ENCODE measurements around the gene SPP1. TPM values are rescaled to one million over a fixed set of nuclear protein-coding genes. Genes with fewer than 3 reads are reported as not detected.

Gene SPP1
- polyA plus RNA-seq, 1 of the 3 experiments (the other 2 are of a cell fraction): 0.82 TPM

DNA sequence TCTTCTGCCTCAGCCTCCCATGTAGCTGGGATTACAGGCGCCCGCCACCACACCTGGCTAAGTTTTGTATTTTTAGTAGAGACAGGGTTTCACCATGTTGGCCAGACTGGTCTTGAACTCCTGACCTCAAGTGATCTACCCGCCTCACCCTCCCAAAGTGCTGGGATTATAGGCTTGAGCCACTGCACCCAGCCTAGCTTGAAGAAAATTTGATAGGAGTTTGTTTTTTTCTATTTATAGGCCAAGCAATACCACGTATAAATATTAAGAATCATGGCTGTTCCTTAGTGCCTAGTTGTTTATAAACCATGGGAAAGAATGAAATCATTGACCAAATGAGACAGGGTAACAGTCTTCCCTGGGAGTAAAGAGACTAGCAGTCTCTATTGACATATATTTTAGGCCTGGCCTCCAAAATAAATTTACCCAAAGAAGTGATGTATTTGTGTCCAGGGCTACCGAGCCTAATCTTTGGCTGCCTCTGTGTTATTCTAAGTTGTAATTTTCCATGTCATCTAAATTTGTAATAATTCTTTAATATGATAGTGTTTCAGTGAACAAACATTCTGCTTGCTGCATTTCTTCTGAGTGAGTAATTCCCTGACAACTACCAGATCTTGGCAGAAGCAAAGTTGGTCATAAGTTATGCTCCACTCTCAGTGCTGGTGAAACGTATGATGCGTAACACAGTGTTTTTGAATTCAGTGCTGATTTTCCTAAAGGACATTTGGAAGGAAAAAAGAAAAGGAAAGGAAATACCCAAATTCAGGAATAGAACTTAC, 42.2 kb downstream of the SPP1 start (continued):
- TF ChIP-seq CTCF (IDR thresholded peaks at IDR 0.05) (no peak), EZH2phosphoT487 (IDR thresholded peaks at IDR 0.05; ENCODE audit: borderline replicate concordance, low read depth) (no peak), YY1 (IDR thresholded peaks at IDR 0.05; ENCODE audit: low read depth) (no peak; the same call in 1 of the 2 replicates), RFX5 (IDR thresholded peaks at IDR 0.05; ENCODE audit: low read length) (no peak), RCOR1 (IDR thresholded peaks at IDR 0.05; ENCODE audit: low read length) (no peak), MEF2A (IDR thresholded peaks at IDR 0.05; ENCODE audit: borderline replicate concordance, low read depth) (peak; percentile 89), USF1 (IDR thresholded peaks at IDR 0.05; ENCODE audit: borderline replicate concordance, low read depth) (no peak), FOXJ3 (CRISPR knock-in tag; IDR thresholded peaks at IDR 0.05) (no peak)
- TF ChIP-seq, protein P1, sequence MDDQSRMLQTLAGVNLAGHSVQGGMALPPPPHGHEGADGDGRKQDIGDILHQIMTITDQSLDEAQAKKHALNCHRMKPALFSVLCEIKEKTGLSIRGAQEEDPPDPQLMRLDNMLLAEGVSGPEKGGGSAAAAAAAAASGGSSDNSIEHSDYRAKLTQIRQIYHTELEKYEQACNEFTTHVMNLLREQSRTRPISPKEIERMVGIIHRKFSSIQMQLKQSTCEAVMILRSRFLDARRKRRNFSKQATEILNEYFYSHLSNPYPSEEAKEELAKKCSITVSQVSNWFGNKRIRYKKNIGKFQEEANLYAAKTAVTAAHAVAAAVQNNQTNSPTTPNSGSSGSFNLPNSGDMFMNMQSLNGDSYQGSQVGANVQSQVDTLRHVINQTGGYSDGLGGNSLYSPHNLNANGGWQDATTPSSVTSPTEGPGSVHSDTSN (IDR thresholded peaks at IDR 0.05): peak; percentile 95

- ChIA-PET CTCF (interaction anchor here (1.1 to 1.6 kb wide), 2 partner anchors 15 to 170 kb away, joined by 3 read pairs; no protein-coding TSS in a partner anchor), POLR2A (no interaction called here)
- DNase-seq: no peak
- peaks cover 19 to 31% of the 10 kb centered on the region in 2 experiments for H3K36me3 ChIP-seq (replicated peaks in 1 of 2; ENCODE audit: control insufficient read depth in 1 of 2, insufficient read depth in 2 of 2, low read length in 1 of 2)
- H3K27me3 ChIP-seq (ENCODE audit: insufficient read depth): no peaks in the 10 kb centered on the region
- 87% methylated on average over 5 of the region's 5 CpGs for WGBS (ENCODE audit: low lambda C conversion rate)
- H3K9ac ChIP-seq: peak overlapping the region; percentile 40
- H3K9me3 ChIP-seq: no peaks in the 10 kb centered on the region
- no peak overlapping the region for H2AFZ ChIP-seq (ENCODE audit: low read depth)
- no peak overlapping the region; a peak in 1 of 4 replicates for H3K4me3 ChIP-seq (ENCODE audit: low read depth in 2 of 2, low read length in 1 of 2)
- peaks cover 3 to 19% of the 10 kb centered on the region in 2 experiments for H3K4me1 ChIP-seq (ENCODE audit: control insufficient read depth in 1 of 2, insufficient read depth in 2 of 2, low read depth in 1 of 2, low read length in 1 of 2)
- H3K4me2 ChIP-seq: peak overlapping the region; percentile 60
- no peaks in the 10 kb centered on the region for H3K9me2 ChIP-seq
- TF ChIP-seq CHD2 (IDR thresholded peaks at IDR 0.05; ENCODE audit: low read length, partially characterized antibody) (no peak), RXRA (IDR thresholded peaks at IDR 0.05; ENCODE audit: borderline replicate concordance, low read depth) (no peak), FOXM1 (IDR thresholded peaks at IDR 0.05; ENCODE audit: low read depth) (no peak), EP300 (IDR thresholded peaks at IDR 0.05; ENCODE audit: borderline replicate concordance in 1 of 2, low read depth in 1 of 2, low read length in 1 of 2) (no peak), SMC3 (IDR thresholded peaks at IDR 0.05; ENCODE audit: low read depth, low read length) (no peak), TAF1 (IDR thresholded peaks at IDR 0.05; ENCODE audit: borderline replicate concordance, low read depth, low read length) (no peak), NFIC (IDR thresholded peaks at IDR 0.05; ENCODE audit: borderline replicate concordance) (no peak), JUND (IDR thresholded peaks at IDR 0.05) (no peak)
- TF ChIP-seq, protein P1 (IDR thresholded peaks at IDR 0.05): no peak
- peaks cover 24% of the 10 kb centered on the region for H4K20me1 ChIP-seq (ENCODE audit: insufficient read depth)
- peak overlapping the region; percentile 50 to 93 for H3K27ac ChIP-seq (ENCODE audit: low read depth in 2 of 2, low read length in 1 of 2)
- peaks cover 87% of the 10 kb centered on the region for H3K79me2 ChIP-seq (ENCODE audit: insufficient read depth)
- H3F3A ChIP-seq (replicated peaks; ENCODE audit: insufficient read depth): peaks cover 30% of the 10 kb centered on the region
Observed at GRCh38 chr4:88018466-88018865, 43.0 kb downstream of the SPP1 start.

Data from SK-N-SH (cell line).